SU-DHL-6 (cell line): ENCODE data around the gene MAPK12.

ENCODE experiments used
- CTCF ChIP-seq: fragments of 200-600 bp; sonication (generic); IDR thresholded peaks from one replicate; pipeline ENCODE4 v1.5.1; 2017; ENCODE audit warnings: antibody characterized with exemption, mild to moderate bottlenecking, low read length, moderate library complexity; ENCODE audit not compliant: insufficient read depth, poor library complexity, severe bottlenecking
- EZH2phosphoT487 ChIP-seq: fragments of 200-600 bp; sonication (generic), shearing (Covaris generic); conservative IDR thresholded peaks from 2 replicates; pipeline ENCODE4 v1.6.1; 2018; ENCODE audit warnings: mild to moderate bottlenecking, antibody characterized with exemption, low read length, moderate library complexity, mixed read lengths

DNA sequence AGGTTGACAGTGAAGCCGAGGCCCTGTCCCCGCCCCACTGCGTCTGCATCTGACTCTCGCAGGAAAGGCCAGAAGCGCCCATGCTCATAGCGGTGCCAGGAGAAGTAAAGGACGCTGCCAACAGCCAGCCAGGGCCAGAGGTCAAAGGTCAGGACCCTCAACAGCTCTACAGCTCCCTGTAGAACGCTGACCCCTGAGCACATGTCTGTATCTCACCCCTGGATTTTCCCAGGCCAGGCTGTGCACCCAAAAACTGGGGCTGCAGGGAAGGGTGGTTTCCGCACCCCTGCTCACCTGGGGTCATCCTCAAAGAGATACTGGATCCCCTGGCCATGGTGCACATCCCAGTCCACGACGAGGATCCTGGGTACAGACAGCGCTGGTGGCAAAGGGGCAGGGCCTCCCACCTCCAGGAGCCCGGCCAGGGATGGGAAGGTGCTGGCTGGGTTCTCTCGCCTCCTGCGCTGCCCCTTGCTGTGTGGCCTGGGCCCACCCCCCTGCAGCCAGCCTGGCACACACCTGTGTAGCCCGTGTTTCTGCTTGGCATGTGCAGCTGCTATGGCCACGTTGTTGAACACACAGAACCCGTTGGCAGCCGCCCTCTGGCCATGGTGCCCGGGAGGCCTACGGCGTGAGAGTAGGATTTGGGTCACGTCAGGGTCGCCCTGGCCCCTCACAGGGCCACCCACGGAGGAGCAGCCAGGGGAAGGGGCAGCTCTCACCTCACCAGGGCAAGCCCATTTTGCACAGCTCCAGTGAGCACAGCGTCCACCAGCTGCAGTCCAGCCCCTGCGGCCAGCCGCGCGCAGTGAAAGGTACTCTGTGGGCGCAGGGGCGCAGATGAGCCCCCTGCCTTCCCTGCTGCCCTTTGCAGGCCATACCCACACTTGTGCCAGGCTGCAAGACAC, 11.9 kb downstream of the MAPK12 start:
- no peak for TF ChIP-seq CTCF
- no peak for TF ChIP-seq EZH2phosphoT487
